C4-2B (cell line): ENCODE results near the gene SVBP.

Experiments
- H3K27ac ChIP-seq: fragments of 450-650 bp; 2 replicates; pipeline ENCODE4 v1.5.1; 2017
- ZFX ChIP-seq: fragments of 450-650 bp; IDR thresholded peaks from 2 replicates; pipeline ENCODE4 v1.6.1; 2017
- TF ChIP-seq, protein P1 (sequence below): fragments of 450-650 bp; conservative IDR thresholded peaks from 2 replicates; pipeline ENCODE4 v1.5.1; 2017; ENCODE audit warnings: mild to moderate bottlenecking

The SVBP gene

DNA sequence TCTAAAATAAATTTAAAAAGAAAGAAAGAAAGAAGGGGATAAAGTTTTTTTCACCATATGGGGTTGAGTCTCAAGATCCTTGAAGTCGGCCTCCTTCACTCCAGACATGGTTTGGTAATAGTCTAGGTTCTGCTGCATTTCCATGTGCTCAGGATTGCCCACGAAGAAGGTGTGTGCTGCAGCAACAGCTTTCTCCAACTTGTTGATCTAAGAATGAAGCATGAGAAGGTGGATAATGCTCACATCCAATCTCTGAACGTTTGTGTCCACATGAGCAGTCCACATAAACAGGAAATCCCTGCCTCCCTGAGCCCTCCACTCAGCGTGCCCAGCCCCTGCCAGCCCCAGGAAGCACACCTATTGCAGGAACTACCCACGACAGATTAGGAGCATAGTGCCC, 54.9 kb downstream of the SVBP start:
- H3K27ac ChIP-seq: no peak overlapping the region
- TF ChIP-seq, protein P1, sequence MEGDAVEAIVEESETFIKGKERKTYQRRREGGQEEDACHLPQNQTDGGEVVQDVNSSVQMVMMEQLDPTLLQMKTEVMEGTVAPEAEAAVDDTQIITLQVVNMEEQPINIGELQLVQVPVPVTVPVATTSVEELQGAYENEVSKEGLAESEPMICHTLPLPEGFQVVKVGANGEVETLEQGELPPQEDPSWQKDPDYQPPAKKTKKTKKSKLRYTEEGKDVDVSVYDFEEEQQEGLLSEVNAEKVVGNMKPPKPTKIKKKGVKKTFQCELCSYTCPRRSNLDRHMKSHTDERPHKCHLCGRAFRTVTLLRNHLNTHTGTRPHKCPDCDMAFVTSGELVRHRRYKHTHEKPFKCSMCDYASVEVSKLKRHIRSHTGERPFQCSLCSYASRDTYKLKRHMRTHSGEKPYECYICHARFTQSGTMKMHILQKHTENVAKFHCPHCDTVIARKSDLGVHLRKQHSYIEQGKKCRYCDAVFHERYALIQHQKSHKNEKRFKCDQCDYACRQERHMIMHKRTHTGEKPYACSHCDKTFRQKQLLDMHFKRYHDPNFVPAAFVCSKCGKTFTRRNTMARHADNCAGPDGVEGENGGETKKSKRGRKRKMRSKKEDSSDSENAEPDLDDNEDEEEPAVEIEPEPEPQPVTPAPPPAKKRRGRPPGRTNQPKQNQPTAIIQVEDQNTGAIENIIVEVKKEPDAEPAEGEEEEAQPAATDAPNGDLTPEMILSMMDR: no peak
- no peak for TF ChIP-seq ZFX

DNA sequence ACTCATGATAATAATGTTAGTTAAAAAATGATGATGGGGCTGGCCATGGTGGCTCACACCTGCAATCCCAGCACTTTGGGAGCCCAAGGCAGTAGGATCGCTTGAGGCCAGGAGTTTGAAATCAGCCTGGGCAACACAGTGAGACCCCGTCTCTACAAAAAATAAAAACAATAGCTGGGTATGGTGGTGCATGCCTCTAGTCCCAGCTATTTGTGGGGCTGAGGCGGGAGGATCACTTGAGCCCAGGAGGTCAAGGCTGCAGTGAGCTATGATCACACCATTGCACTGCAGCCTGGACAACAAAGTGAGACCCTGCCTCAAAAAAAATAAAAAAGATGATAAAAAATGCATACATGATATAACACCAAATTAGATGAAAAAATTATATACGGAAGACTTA, 55.6 kb downstream of the SVBP start:
- H3K27ac ChIP-seq: no peak overlapping the region

DNA sequence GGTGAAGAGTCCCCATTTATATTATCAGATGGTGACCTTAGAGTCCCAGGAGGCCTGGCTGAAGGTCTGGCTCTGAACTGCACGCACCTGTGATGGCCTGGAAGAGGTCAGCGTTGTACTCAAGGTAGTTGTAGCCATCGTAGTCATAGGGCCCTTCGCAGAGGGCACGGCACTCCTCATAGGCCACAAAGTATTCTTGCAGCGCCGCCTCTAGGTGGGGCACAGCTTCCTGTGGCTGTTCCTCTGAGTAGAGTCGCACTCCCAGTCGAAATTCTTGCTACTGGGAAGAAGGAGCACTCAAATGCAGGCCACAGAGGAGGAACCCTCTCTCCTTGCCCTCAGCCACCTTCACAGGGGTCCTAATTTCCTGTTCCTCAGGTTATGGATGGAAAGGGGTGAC, 58.1 kb downstream of the SVBP start:
- no peak overlapping the region for H3K27ac ChIP-seq
- TF ChIP-seq, protein P1: no peak
- no peak for TF ChIP-seq ZFX

More for the DNA sequence above, 55.6 kb downstream of the SVBP start:
- TF ChIP-seq, protein P1: no peak
- TF ChIP-seq ZFX: no peak

DNA sequence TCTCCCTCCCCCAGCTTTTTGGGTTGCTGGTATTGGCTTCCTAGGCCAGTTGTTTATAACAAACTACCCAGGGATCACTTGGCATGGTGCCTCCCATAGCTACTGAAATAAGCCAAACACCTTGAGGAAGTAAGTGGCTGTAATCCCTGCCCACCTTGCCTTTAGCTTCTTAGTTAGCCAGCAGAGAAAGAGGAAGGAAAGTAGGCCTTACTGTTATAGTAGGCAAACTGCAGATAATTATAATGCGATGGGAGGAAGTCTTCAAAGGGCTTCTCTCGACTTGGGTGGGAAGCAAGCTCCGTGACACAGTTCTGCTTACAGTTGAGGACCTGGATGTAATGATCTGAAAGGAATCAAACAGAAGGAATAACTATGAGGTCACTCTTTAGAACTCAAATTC, 58.6 kb downstream of the SVBP start:
- H3K27ac ChIP-seq: no peak overlapping the region
- no peak for TF ChIP-seq ZFX
- TF ChIP-seq, protein P1: no peak

DNA sequence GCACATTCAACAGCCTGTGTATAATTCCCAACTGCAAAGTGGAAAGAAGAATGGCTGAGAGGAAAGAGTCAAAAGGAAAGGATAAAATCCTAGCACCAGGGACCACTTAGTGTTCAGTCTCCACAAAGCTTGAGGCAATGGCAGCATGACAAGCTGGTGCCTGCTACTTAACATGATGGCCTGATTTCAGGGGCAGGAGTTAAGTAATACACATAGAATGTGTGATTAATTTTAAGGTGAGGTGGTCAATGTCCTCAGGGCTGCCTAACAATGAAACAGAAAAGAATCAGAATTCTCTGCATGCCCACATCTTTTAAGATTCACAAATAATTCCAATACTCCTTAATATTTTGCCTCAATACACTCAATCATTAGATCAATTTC, 59.3 kb downstream of the SVBP start:
- no peak overlapping the region for H3K27ac ChIP-seq
- no peak for TF ChIP-seq ZFX
- TF ChIP-seq, protein P1: no peak
